GM13976 (cell line): ENCODE results near the gene CREB1.
"Not testable (repeated sequence)": the region's sequence is repeated elsewhere in the genome, so short reads cannot be mapped to it uniquely, and the experiment has no call there.

ENCODE experiments used
- DNase-seq: peaks from one replicate; pipeline ENCODE4 v3.0.0; 2012; ENCODE audit warnings: low spot score
- CTCF ChIP-seq: IDR thresholded peaks from 2 replicates; pipeline ENCODE4 v1.5.1; 2012; ENCODE audit warnings: borderline replicate concordance, mild to moderate bottlenecking; ENCODE audit not compliant: insufficient read depth; ENCODE audit errors: extremely low read depth, missing control alignments, control extremely low read depth
- in situ Hi-C: fragments of 300-500 bp; cut with MboI; formaldehyde crosslinking; loops from one replicate; pipeline ENCODE4 v1.12.0; 2022; ENCODE audit warnings: low sequenced_read_pairs, mixed read lengths, inconsistent platforms; ENCODE audit not compliant: unreplicated experiment

Gene CREB1

DNA sequence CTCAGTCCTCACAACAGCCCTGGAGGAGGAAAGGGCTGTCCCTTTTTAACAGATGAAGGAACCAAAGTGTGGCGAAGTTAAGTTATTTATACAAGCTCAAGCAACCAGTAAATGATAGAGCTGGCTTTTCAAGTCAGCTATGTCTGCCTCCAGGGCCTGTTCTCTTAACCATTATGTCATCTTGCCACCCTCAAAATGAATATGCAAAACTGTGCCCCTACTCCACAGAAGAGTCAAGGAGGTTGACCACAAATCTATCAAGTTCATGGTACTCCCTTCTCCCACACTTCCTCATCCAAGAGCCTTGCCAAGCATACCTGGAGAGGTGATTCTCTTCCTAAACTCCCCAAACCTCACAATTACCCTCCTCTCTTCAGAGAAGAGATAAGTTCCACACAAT lies 37.3 kb upstream of the CREB1 start:
- DNase-seq, result no peak
- in situ Hi-C loops, result no loop called here
- no peak for TF ChIP-seq CTCF

- no peak for DNase-seq
- no peak for TF ChIP-seq CTCF
- in situ Hi-C loops, result no loop called here
Observed at GRCh38 chr2:207494137-207494536, 35.6 kb upstream of the CREB1 start.

DNA sequence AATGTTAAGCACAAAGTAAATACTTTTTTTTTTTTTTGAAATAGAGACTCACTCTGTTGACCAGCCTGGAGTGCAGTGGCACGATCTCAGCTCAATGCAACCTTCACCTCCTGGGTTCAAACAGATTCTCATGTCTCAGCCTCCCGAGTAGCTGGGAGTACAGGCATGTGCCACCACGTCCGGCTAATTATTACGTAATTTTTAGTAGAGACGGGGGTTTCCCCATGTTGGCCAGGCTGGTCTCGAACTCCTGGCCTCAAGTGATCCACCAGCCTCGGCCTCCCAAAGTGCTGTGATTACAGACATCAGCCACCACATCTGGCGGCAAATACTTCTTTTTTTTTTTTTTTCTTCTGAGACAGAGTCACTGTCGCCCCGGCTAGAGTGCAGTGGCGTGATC lies 32.8 kb upstream of the CREB1 start:
- in situ Hi-C loops, DNase-seq: not testable (repeated sequence)

- no peak for TF ChIP-seq CTCF
- in situ Hi-C loops, result no loop called here
- no peak for DNase-seq
Observed at GRCh38 chr2:207497596-207497995, 32.2 kb upstream of the CREB1 start.

GRCh38 chr2:207498427-207498826 lies 31.3 kb upstream of the CREB1 start:
- TF ChIP-seq CTCF, result no peak
- no peak for DNase-seq
- in situ Hi-C loops, result no loop called here

GRCh38 chr2:207499114-207499513 lies 30.6 kb upstream of the CREB1 start:
- TF ChIP-seq CTCF, result no peak
- DNase-seq, result no peak
- in situ Hi-C loops, result no loop called here

GRCh38 chr2:207501802-207502576 lies 27.8 kb upstream of the CREB1 start:
- no peak for DNase-seq
- TF ChIP-seq CTCF, result no peak
- in situ Hi-C loops, result no loop called here
